Activated B cell treated with CpG ODN at 0.5 μM for 24 hours (primary cell): ENCODE data around the gene GIT2. TPM values are rescaled to one million over a fixed set of nuclear protein-coding genes. Genes with fewer than 3 reads are reported as not detected.

Experiments used
- ATAC-seq: fragments of 200-7000 bp; cut with Tn5 transposase; one replicate; pipeline ENCODE4 v1.10.0; 2021; ENCODE audit warnings: low read depth, mild to moderate bottlenecking, moderate library complexity
- CTCF ChIA-PET: fragments of 350-600 bp; sonication (Branson Sonifier 250); formaldehyde crosslinking; loops from one replicate; lab custom pipeline; 2021; ENCODE audit warnings: antibody characterized with exemption; lab: Charles Lee
- POLR2A ChIA-PET: fragments of 350-600 bp; sonication (Branson Sonifier 250); formaldehyde crosslinking; loops from one replicate; lab custom pipeline; 2021; ENCODE audit warnings: antibody characterized with exemption; lab: Charles Lee
- DNase-seq: peaks from one replicate; pipeline ENCODE4 v3.0.0; 2022
- H3K27ac Mint-ChIP-seq: one replicate; pipeline ENCODE4 v1.8.0; 2020; ENCODE audit warnings: mixed read lengths
- H3K27me3 Mint-ChIP-seq: one replicate; pipeline ENCODE4 v1.8.0; 2021; ENCODE audit warnings: mixed read lengths
- H3K36me3 Mint-ChIP-seq: one replicate; pipeline ENCODE4 v1.8.0; 2021; ENCODE audit warnings: low read depth, mixed read lengths
- H3K4me1 Mint-ChIP-seq: one replicate; pipeline ENCODE4 v1.8.0; 2021; ENCODE audit warnings: mixed read lengths
- H3K4me3 Mint-ChIP-seq: one replicate; pipeline ENCODE4 v1.8.0; 2020; ENCODE audit warnings: mild to moderate bottlenecking, mixed read lengths
- H3K9me3 Mint-ChIP-seq: one replicate; pipeline ENCODE4 v1.8.0; 2020; ENCODE audit warnings: mixed read lengths
- CTCF ChIP-seq: fragments of 200-600 bp; IDR thresholded peaks from one replicate; pipeline ENCODE4 v1.8.0; 2022; ENCODE audit warnings: antibody characterized with exemption, mild to moderate bottlenecking
- intact Hi-C: fragments of 100-400 bp; cut with micrococcal nuclease; formaldehyde crosslinking; loops from one replicate; pipeline ENCODE4 v1.15.1; 2024
- total RNA-seq: library from RNA; stranded (reverse); gene quantifications from 2 replicates; pipeline ENCODE4 v1.2.3, GENCODE V29; 2022

Gene GIT2
- total RNA-seq, 1 donor from 2014 or later, result 107 TPM

DNA sequence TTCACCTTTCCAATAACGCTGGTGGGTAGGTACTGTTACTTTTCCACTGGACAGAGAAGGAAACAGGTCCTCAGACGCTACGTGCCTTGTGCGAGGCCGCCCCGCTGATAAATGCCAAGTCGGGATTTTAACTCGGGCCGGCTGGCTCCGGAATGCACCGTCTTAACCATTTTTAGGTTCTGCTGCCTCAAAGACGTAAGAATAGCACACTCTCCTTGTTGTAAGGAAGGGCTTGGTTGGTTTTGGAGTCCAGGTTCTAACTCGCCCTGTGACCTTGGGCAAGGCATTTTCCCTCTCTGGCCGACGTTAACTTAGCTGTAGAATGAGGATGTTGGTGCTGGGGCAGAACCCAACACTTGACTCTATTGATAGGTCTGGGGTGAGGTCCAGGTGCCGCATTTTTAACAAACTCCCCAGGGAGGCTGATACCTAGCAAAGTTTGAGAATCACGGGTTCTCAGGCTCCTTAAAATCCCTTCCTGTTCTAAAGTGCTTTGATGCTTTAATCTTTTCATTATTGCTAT is 3.9 kb upstream of the GIT2 start:
- H3K36me3 Mint-ChIP-seq, result peaks cover 29% of the 10 kb centered on the region
- no peak for TF ChIP-seq CTCF
- H3K27ac Mint-ChIP-seq, result peak overlapping the region; percentile 95
- CTCF ChIA-PET, result interaction anchor here (3.0 kb wide), 1 partner anchor 12 kb away, joined by 12 read pairs; no protein-coding TSS in a partner anchor
- intact Hi-C loops, result loop anchor here (1.0 to 10.0 kb wide), 6 partner anchors 12 to 1438 kb away; partner anchors contain the start of genes ATP2A2, C12orf76, GLTP and ISCU
- H3K4me3 Mint-ChIP-seq, result peak overlapping the region; percentile 99
- no peaks in the 10 kb centered on the region for H3K27me3 Mint-ChIP-seq
- DNase-seq, result no peak
- H3K9me3 Mint-ChIP-seq, result no peaks in the 10 kb centered on the region
- ATAC-seq, result no peak
- peaks cover 85% of the 10 kb centered on the region for H3K4me1 Mint-ChIP-seq
- POLR2A ChIA-PET, result interaction anchor here (0.6 to 13.7 kb wide), 8 partner anchors 10 to 606 kb away, joined by 3 to 251 read pairs (median 5); no protein-coding TSS in a partner anchor

DNA sequence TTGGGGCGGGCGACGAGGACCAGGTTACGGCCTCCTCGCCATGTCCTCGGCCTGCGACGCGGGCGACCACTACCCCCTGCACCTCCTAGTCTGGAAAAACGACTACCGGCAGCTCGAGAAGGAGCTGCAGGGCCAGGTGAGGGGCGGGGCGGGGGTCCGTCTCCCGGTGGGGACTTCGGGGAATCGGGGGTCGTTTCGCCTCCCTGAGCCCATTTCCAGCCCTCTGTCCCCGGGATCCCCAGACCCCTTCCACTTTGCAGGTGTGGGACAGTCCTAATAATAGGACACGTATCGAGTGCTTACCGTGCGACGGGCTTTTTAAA is 3.4 kb upstream of the GIT2 start:
- Mint-ChIP-seq H3K36me3 (peaks cover 29% of the 10 kb centered on the region), H3K4me3 (peak overlapping the region; percentile 99)
- CTCF ChIA-PET, result interaction anchor here (3.0 kb wide), 1 partner anchor 12 kb away, joined by 12 read pairs; no protein-coding TSS in a partner anchor

DNA sequence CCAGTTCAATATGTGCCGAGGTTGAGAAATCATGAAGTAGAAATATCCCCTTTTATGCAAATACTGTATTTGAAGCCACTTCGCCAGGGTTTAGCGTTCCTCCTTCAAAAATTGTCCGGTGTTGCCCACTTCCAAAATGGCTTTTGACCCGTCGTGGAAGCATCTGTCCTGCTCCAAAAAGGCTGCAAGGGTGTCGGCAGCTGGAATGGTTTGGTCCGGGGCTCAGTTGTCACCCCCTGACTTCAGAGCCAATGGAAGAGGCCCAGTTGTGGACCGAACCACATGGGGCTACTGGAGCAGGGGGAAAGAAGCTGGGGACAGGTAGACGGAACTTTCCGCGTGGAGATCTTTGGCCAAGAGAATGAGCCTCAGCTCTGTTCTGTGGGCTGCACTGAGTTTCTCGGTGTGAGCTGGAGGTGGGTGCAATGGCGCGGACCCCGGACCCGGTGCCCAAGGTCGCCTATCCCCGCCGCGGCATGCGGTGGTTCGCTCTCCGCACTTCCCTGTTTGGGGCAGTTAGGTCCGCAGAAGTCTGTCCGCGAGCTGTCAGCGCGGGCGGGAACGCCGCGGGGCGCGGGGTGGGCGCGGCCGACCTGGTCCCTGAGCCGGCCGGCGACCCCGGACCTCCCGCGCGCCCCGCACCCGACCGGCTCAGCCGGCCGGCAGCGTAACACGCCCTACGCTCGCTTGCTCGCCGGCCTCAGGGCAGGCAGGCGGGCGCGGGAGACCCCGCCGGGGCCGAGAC is 2.9 kb upstream of the GIT2 start, which contains the start of gene ANKRD13A:
Gene ANKRD13A, plus strand, starts transcription at position 527 of the 745 bp plus-strand sequence. CDS start 259 bp downstream, outside the sequence.
- ChIA-PET POLR2A (interaction anchor here (0.6 to 13.7 kb wide), 15 partner anchors 9 to 1593 kb away, joined by 3 to 251 read pairs (median 4); partner anchors contain the start of genes FAM216A and GPN3), CTCF (interaction anchor here (1.4 to 3.0 kb wide), 2 partner anchors 13 to 31 kb away, joined by 3 to 12 read pairs; no protein-coding TSS in a partner anchor)
- intact Hi-C loops, result loop anchor here (1.0 to 10.0 kb wide), 5 partner anchors 13 to 1406 kb away; partner anchors contain the start of genes ATP2A2, C12orf76, GLTP and SH2B3
- Mint-ChIP-seq H3K4me1 (peaks cover 85% of the 10 kb centered on the region), H3K36me3 (peaks cover 29% of the 10 kb centered on the region), H3K9me3 (no peaks in the 10 kb centered on the region), H3K4me3 (peak within 1 kb of the TSS; percentile 99), H3K27ac (peak within 1 kb of the TSS; percentile 98), H3K27me3 (no peaks in the 10 kb centered on the region)
- DNase-seq (peak; percentile 87), ATAC-seq (peak; percentile 68)
- TF ChIP-seq CTCF, result no peak

More for the DNA sequence above, 3.4 kb upstream of the GIT2 start:
- H3K4me1 Mint-ChIP-seq, result peaks cover 85% of the 10 kb centered on the region
- TF ChIP-seq CTCF, result no peak
- no peak for ATAC-seq
- POLR2A ChIA-PET, result interaction anchor here (0.6 to 13.7 kb wide), 12 partner anchors 9 to 606 kb away, joined by 3 to 251 read pairs (median 4); no protein-coding TSS in a partner anchor
- H3K9me3 Mint-ChIP-seq, result no peaks in the 10 kb centered on the region
- no peak for DNase-seq
- intact Hi-C loops, result loop anchor here (1.0 to 10.0 kb wide), 5 partner anchors 13 to 1405 kb away; partner anchors contain the start of genes ATP2A2, C12orf76, GLTP and SH2B3
- H3K27ac Mint-ChIP-seq, result peak overlapping the region; percentile 95
- H3K27me3 Mint-ChIP-seq, result no peaks in the 10 kb centered on the region

DNA sequence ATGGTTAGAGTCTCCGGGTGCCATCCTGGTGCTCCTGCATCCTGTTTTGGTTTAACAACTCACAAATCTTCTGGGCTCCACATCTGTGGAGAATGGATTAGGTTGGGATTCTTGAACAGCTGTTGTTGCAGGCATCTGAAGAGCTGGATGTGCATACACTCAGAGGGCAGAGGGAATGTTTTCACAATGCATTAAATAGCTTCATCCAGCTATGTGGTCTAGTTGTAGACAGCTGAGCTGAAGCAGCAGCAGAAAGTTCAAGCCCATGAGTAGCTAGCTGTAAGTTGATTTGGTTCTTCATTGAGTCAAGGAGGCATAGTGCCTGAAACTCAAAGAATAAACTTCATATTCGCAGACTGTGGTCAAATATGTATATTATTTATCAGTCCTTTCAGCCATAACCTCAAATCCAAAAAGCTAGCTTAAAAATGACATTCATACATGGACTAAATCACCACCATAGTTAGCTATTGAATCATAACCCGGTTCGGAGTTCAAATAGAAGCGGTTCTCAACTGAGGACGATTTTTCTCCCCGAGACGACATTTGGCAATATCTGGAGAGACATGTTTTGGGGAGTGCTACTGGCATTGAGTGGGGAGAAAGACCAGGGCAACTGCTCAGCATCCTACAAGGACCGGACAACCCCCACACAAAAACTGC is 2.2 kb upstream of the GIT2 start:
- CTCF ChIA-PET, result interaction anchor here (1.4 to 3.0 kb wide), 2 partner anchors 13 to 32 kb away, joined by 3 to 12 read pairs; no protein-coding TSS in a partner anchor
- no peak for DNase-seq
- no peak for ATAC-seq
- POLR2A ChIA-PET, result interaction anchor here (0.5 to 13.7 kb wide), 13 partner anchors 10 to 1594 kb away, joined by 3 to 251 read pairs (median 4); partner anchors contain the start of genes FAM216A and GPN3
- intact Hi-C loops, result loop anchor here (2.0 to 10.0 kb wide), 3 partner anchors 116 to 1406 kb away; partner anchors contain the start of genes ATP2A2, GLTP and SH2B3
- peak overlapping the region; percentile 98 for H3K27ac Mint-ChIP-seq
- H3K36me3 Mint-ChIP-seq, result peaks cover 27% of the 10 kb centered on the region
- TF ChIP-seq CTCF, result no peak
- H3K27me3 Mint-ChIP-seq, result no peaks in the 10 kb centered on the region
- H3K4me1 Mint-ChIP-seq, result peaks cover 86% of the 10 kb centered on the region
- H3K4me3 Mint-ChIP-seq, result peak overlapping the region; percentile 93
- no peaks in the 10 kb centered on the region for H3K9me3 Mint-ChIP-seq
